ENCODE measurements around the gene TIMP2. TPM values are rescaled to one million over a fixed set of nuclear protein-coding genes. Genes with fewer than 3 reads are reported as not detected.
A peak's percentile ranks its signal among the peaks of the same experiment; 100 is the strongest.

Gene TIMP2
- total and polyA plus RNA-seq, 2 of the 4 experiments (the other 2 are of a cell fraction): 43.9 to 416 TPM

GRCh38 chr17:78839762-78840529, 85.2 kb downstream of the TIMP2 start:
- peak overlapping the region; percentile 89 for H3K9ac ChIP-seq (ENCODE audit: low read depth, low read length)
- peaks cover 25% of the 10 kb centered on the region for H3K36me3 ChIP-seq (ENCODE audit: control insufficient read depth, insufficient read depth, low read length)
- peak overlapping the region; percentile 93 for H2AK5ac ChIP-seq (ENCODE audit: low read depth, low read length)
- peak overlapping the region; percentile 0; the same call in 1 of the 2 replicates for H4K5ac ChIP-seq (ENCODE audit: low read depth, low read length)
- H3K79me1 ChIP-seq (ENCODE audit: low read depth in 1 of 2, low read length in 2 of 2): peaks cover 24 to 51% of the 10 kb centered on the region in 2 experiments
- no TSS peak for BruUV-seq (replicated peaks)
- peak overlapping the region; percentile 87 for H3K27ac ChIP-seq (ENCODE audit: insufficient read depth, low read length)
- H3K4me1 ChIP-seq (ENCODE audit: control insufficient read depth, insufficient read depth, low read length): peaks cover 11% of the 10 kb centered on the region
- H3K4me2 ChIP-seq (ENCODE audit: low read depth, low read length): peak overlapping the region; percentile 88
- POLR2A ChIA-PET (ENCODE audit: unreplicated experiment): interaction anchor here (0.8 kb wide), 1 partner anchor 14 kb away, joined by 3 read pairs; no protein-coding TSS in a partner anchor
- no peaks in the 10 kb centered on the region for H3K9me3 ChIP-seq (ENCODE audit: control insufficient read depth, insufficient read depth, low read length)
- in situ Hi-C loops (cut with MboI; ENCODE audit: low sequenced_read_pairs): no loop called here
- H3K27me3 ChIP-seq (ENCODE audit: control insufficient read depth, insufficient read depth, low read length): no peaks in the 10 kb centered on the region
- peak overlapping the region; percentile 98 for H2AK9ac ChIP-seq (replicated peaks; ENCODE audit: low read depth, low read length, poor library complexity)
- CTCF ChIA-PET: no interaction called here
- H4K8ac ChIP-seq (ENCODE audit: low read depth in 2 of 2, low read length in 2 of 2): peak overlapping the region; percentile 39 to 53; a peak in 2 of 4 replicates
- peak; percentile 73; the same call in 1 of the 2 replicates for TF ChIP-seq POLR2A (IDR thresholded peaks at IDR 0.05; ENCODE audit: low read depth, low read length)
- TF ChIP-seq, protein P1, sequence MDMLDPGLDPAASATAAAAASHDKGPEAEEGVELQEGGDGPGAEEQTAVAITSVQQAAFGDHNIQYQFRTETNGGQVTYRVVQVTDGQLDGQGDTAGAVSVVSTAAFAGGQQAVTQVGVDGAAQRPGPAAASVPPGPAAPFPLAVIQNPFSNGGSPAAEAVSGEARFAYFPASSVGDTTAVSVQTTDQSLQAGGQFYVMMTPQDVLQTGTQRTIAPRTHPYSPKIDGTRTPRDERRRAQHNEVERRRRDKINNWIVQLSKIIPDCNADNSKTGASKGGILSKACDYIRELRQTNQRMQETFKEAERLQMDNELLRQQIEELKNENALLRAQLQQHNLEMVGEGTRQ (IDR thresholded peaks at IDR 0.05; ENCODE audit: low read depth, low read length): peak; percentile 12; the same call in 1 of the 2 replicates
- peak; percentile 93; the same call in 1 of the 2 replicates for TF ChIP-seq CHD1 (IDR thresholded peaks at IDR 0.05; ENCODE audit: low read depth, low read length)
- peak; percentile 43; the same call in 1 of the 2 replicates for TF ChIP-seq BHLHE40 (IDR thresholded peaks at IDR 0.05; ENCODE audit: low read depth, low read length)
- TF ChIP-seq RFX5 (IDR thresholded peaks at IDR 0.05; ENCODE audit: low read depth, low read length): no peak
- WGBS, 2 experiments (ENCODE audit: extremely low coverage in 2 of 2, insufficient read length in 1 of 2): 1% methylated on average over 54 of the region's 73 CpGs; no CpG with 5 or more reads in 1 of the 2 experiments
- dilution Hi-C loops (cut with HindIII; ENCODE audit: low sequenced_read_pairs, unreplicated experiment): no loop called here
- H3K4me3 ChIP-seq (ENCODE audit: insufficient read depth, low read depth, low read length): peak overlapping the region; percentile 81
- H3K56ac ChIP-seq (ENCODE audit: extremely low read depth, insufficient read depth, low read length): peak overlapping the region; percentile 88
- intact Hi-C loops (cut with micrococcal nuclease): no loop called here
- H4K91ac ChIP-seq (ENCODE audit: insufficient read depth, low read depth, low read length): peak overlapping the region; percentile 77
- H3K23ac ChIP-seq (ENCODE audit: low read depth, low read length): peak overlapping the region; percentile 99
- H2AFZ ChIP-seq (replicated peaks; ENCODE audit: low read length, poor library complexity): peak overlapping the region; percentile 96
- H2BK120ac ChIP-seq (ENCODE audit: low read depth, low read length): peak overlapping the region; percentile 57; the same call in 1 of the 2 replicates
- peak; percentile 18 for ATAC-seq (ENCODE audit: low read depth)
- H2BK5ac ChIP-seq (ENCODE audit: low read depth, low read length, poor library complexity, severe bottlenecking): peak overlapping the region; percentile 52
- DNase-seq: peak; percentile 76
- peak overlapping the region; percentile 63; the same call in 1 of the 2 replicates for H3K18ac ChIP-seq (ENCODE audit: low read depth, low read length)
- H2BK15ac ChIP-seq (ENCODE audit: low read depth, low read length): no peak overlapping the region; the same call in 2 of the 3 replicates
- H2BK20ac ChIP-seq (ENCODE audit: low read depth, low read length): no peak overlapping the region
- H3K14ac ChIP-seq (replicated peaks; ENCODE audit: low read depth, low read length): peak overlapping the region; percentile 98
- peaks cover 19% of the 10 kb centered on the region for H3K9me1 ChIP-seq (ENCODE audit: insufficient read depth, low read length)
- peak overlapping the region; percentile 62 for H3K4ac ChIP-seq (ENCODE audit: low read depth, low read length)
- H4K20me1 ChIP-seq (ENCODE audit: insufficient read depth, low read length): peaks cover 37% of the 10 kb centered on the region
